Kidney tubule cell (primary cell): ENCODE measurements around the gene CRYZL1.

ENCODE experiments used
- DNase-seq: peaks from one replicate; pipeline ENCODE4 v3.0.0-alpha.2; 2018; ENCODE audit warnings: low spot score

The CRYZL1 gene

GRCh38 chr21:33541105-33541711 is 100.3 kb downstream of the CRYZL1 start:
- DNase-seq = peak; percentile 32

- DNase-seq = no peak
Measured at GRCh38 chr21:33540711-33541104, 100.8 kb downstream of the CRYZL1 start.

- DNase-seq = no peak
Measured at GRCh38 chr21:33539616-33540015, 101.9 kb downstream of the CRYZL1 start.
